Measurements from ENCODE around the gene ING3.

The ING3 gene

DNA sequence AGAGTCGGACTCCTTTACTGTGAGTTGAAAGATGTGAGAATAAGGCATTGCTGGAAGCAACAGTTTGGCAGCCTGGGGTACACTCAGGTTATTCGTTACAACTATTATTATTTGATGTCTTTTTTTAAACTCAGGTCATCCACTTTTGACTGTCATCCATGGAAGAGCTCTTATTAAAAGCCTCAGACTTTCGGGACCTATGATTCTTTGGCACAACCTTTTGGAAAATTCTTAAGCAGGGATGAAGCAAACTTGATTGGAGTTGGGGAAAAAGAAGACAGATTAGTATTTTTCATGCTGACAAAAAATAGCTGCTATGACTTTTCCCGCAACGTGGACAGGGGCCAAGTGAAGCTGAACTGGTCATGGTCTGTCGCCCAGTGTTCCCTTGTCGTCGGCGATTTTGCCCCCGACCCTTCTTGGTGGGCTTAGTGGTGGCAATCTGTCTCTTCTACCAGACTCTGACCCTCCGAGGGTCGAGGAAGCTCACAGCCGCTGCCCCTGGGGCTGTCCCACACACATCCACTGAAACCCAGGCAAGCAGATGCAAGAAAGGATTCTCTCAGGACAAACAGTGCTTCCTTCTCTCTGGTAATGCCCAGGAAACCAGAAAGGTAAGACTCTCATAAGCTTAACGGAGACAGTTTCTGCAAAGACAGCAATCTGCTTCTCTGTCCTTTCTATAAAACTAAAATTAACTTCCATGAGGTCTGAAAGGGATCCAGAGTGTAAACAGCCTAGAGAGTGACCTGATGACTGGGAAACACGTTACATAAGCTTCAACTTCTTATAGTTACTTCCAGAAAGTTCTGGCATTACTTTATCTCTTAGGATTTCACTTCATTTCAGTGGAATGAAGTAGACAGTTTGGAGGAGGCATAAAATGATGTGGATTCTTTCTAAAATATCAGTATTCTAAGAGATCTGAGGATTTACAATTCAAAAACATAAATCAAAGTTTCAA, 39.0 kb downstream of the ING3 start:
- CTCF ChIA-PET, result interaction anchor here (0.7 to 8.3 kb wide), 8 partner anchors 11 to 347 kb away, joined by 3 to 152 read pairs (median 8); no protein-coding TSS in a partner anchor
- no peaks in the 10 kb centered on the region for H3K36me3 ChIP-seq (ENCODE audit: control insufficient read depth in 2 of 2, insufficient read depth in 1 of 2, low read length in 2 of 2)
- POLR2A ChIA-PET, result interaction anchor here (1.0 kb wide), 1 partner anchor 39 kb away, joined by 3 read pairs; the partner anchor contains the start of gene ING3
- peak; percentile 66 for TF ChIP-seq SCRT2 (tag by site-specific recombination; IDR thresholded peaks at IDR 0.05)
- TF ChIP-seq ZNF426 (tag by site-specific recombination; IDR thresholded peaks at IDR 0.05), result no peak
- H3K9me3 ChIP-seq (ENCODE audit: control insufficient read depth, insufficient read depth, low read depth, low read length), result no peaks in the 10 kb centered on the region
- H3K4me1 ChIP-seq (ENCODE audit: control insufficient read depth, insufficient read depth, low read length), result peaks cover 3% of the 10 kb centered on the region; the same call in 1 of the 2 replicates
- no peak overlapping the region for H3K27ac ChIP-seq (ENCODE audit: extremely low read depth, low read depth, low read length)
- no peak overlapping the region for H3K4me3 ChIP-seq (ENCODE audit: low read depth, low read length)

DNA sequence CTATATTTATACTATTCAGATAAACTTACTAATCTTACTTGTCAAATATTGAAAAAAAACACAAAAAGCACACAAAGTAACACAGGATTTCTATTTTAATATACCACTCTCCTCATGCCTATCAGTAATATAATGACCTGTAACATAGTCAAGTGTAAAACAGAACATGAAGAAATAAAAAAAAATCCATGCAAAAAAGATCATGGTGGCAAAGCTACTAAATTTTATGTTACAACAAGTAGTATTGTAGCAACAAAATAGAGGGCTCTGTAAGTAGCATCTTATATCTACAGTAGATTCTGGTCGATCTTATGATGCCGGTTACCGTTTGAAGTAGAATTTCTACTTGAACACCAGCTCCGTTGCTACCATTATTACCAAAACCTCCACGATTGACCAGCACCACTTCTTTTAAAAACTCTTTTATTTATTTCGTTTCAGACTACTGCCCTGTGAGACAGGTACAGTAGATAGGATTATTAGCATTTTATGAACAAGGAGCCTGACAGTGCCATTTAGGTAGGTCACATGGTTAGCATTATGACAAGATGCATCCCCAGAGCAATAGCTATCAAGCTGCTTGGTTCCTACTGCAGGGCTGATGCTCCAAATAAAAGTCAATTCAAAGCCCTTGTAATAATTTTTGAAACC, 40.0 kb downstream of the ING3 start:
- Histone ChIP-seq H3K4me3 (ENCODE audit: low read depth, low read length) (no peak overlapping the region), H3K9me3 (ENCODE audit: control insufficient read depth, insufficient read depth, low read depth, low read length) (no peaks in the 10 kb centered on the region)
- CTCF ChIA-PET, result interaction anchor here (0.5 to 8.3 kb wide), 6 partner anchors 10 to 950 kb away, joined by 3 to 152 read pairs (median 6); no protein-coding TSS in a partner anchor

DNA sequence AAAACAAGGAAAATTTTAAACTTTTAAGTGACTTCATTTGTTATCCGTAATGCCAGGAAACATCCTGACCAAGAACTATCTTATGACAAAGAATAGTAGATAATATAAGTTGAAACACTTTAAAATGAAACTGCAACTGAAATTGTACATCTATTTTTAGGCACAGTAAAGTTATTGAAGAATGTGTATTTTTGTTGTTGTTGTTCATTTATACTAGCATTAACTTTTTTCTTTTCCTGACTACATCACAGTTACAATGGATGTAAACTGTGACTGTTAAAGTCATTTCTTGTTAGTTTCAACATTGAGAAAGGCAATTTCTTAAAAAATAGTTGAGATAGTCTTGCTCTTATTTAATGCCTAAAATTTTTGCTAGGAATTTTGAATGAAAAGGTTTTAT, 40.6 kb downstream of the ING3 start:
- H3K4me1 ChIP-seq (ENCODE audit: control insufficient read depth, insufficient read depth, low read length), result no peaks in the 10 kb centered on the region
- POLR2A ChIA-PET, result no interaction called here
- TF ChIP-seq ZNF311 (tag by site-specific recombination; IDR thresholded peaks at IDR 0.05; ENCODE audit: borderline replicate concordance) (no peak), ZNF473 (tag by site-specific recombination; IDR thresholded peaks at IDR 0.05) (no peak), ZNF221 (tag by site-specific recombination; IDR thresholded peaks at IDR 0.05; ENCODE audit: borderline replicate concordance) (no peak), ZNF248 (tag by site-specific recombination; IDR thresholded peaks at IDR 0.05) (no peak), ZBTB1 (tag by site-specific recombination; IDR thresholded peaks at IDR 0.05) (no peak), ZNF664 (tag by site-specific recombination; IDR thresholded peaks at IDR 0.05) (no peak), ZNF366 (tag by site-specific recombination; conservative IDR thresholded peaks at IDR 0.05) (no peak), HOXA7 (CRISPR knock-in tag; IDR thresholded peaks at IDR 0.05; ENCODE audit: borderline replicate concordance) (no peak), ZNF530 (tag by site-specific recombination; IDR thresholded peaks at IDR 0.05; ENCODE audit: low read depth) (no peak), ZNF324 (tag by site-specific recombination; IDR thresholded peaks at IDR 0.05) (no peak), ZSCAN16 (tag by site-specific recombination; IDR thresholded peaks at IDR 0.05) (no peak)
- TF ChIP-seq, protein P1, sequence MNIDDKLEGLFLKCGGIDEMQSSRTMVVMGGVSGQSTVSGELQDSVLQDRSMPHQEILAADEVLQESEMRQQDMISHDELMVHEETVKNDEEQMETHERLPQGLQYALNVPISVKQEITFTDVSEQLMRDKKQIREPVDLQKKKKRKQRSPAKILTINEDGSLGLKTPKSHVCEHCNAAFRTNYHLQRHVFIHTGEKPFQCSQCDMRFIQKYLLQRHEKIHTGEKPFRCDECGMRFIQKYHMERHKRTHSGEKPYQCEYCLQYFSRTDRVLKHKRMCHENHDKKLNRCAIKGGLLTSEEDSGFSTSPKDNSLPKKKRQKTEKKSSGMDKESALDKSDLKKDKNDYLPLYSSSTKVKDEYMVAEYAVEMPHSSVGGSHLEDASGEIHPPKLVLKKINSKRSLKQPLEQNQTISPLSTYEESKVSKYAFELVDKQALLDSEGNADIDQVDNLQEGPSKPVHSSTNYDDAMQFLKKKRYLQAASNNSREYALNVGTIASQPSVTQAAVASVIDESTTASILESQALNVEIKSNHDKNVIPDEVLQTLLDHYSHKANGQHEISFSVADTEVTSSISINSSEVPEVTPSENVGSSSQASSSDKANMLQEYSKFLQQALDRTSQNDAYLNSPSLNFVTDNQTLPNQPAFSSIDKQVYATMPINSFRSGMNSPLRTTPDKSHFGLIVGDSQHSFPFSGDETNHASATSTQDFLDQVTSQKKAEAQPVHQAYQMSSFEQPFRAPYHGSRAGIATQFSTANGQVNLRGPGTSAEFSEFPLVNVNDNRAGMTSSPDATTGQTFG (tag by site-specific recombination; IDR thresholded peaks at IDR 0.05; ENCODE audit: borderline replicate concordance), result no peak

More for the DNA sequence above, 40.0 kb downstream of the ING3 start:
- POLR2A ChIA-PET, result no interaction called here
- no peaks in the 10 kb centered on the region for H3K4me1 ChIP-seq (ENCODE audit: control insufficient read depth, insufficient read depth, low read length)
- H3K27ac ChIP-seq (ENCODE audit: extremely low read depth, low read depth, low read length), result no peak overlapping the region
- no peaks in the 10 kb centered on the region for H3K36me3 ChIP-seq (ENCODE audit: control insufficient read depth in 2 of 2, insufficient read depth in 1 of 2, low read length in 2 of 2)
- no peak for TF ChIP-seq ZNF324 (tag by site-specific recombination; IDR thresholded peaks at IDR 0.05)
- TF ChIP-seq ZNF175 (tag by site-specific recombination; IDR thresholded peaks at IDR 0.05), result no peak
- TF ChIP-seq, protein P2, sequence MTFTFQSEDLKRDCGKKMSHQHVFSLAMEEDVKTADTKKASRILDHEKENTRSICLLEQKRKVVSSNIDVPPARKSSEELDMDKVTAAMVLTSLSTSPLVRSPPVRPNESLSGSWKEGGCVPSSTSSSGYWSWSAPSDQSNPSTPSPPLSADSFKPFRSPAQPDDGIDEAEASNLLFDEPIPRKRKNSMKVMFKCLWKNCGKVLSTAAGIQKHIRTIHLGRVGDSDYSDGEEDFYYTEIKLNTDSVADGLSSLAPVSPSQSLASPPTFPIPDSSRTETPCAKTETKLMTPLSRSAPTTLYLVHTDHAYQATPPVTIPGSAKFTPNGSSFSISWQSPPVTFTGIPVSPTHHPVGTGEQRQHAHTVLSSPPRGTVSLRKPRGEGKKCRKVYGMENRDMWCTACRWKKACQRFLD (tag by site-specific recombination; IDR thresholded peaks at IDR 0.05), result no peak
- TF ChIP-seq HOXA7 (CRISPR knock-in tag; IDR thresholded peaks at IDR 0.05; ENCODE audit: borderline replicate concordance), result no peak
- no peak for TF ChIP-seq ZNF223 (tag by site-specific recombination; IDR thresholded peaks at IDR 0.05)
- no peak for TF ChIP-seq BCL11A (tag by site-specific recombination; IDR thresholded peaks at IDR 0.05; ENCODE audit: low read depth)
- no peak for TF ChIP-seq MZF1 (tag by site-specific recombination; IDR thresholded peaks at IDR 0.05; ENCODE audit: borderline replicate concordance)
- TF ChIP-seq ZNF48 (tag by site-specific recombination; IDR thresholded peaks at IDR 0.05), result no peak
- TF ChIP-seq, protein P3, sequence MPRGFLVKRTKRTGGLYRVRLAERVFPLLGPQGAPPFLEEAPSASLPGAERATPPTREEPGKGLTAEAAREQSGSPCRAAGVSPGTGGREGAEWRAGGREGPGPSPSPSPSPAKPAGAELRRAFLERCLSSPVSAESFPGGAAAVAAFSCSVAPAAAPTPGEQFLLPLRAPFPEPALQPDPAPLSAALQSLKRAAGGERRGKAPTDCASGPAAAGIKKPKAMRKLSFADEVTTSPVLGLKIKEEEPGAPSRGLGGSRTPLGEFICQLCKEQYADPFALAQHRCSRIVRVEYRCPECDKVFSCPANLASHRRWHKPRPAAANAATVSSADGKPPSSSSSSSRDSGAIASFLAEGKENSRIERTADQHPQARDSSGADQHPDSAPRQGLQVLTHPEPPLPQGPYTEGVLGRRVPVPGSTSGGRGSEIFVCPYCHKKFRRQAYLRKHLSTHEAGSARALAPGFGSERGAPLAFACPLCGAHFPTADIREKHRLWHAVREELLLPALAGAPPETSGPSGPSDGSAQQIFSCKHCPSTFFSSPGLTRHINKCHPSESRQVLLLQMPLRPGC (tag by site-specific recombination; IDR thresholded peaks at IDR 0.05), result no peak
- no peak for TF ChIP-seq OSR2 (tag by site-specific recombination; IDR thresholded peaks at IDR 0.05)
- no peak for TF ChIP-seq ZNF354C (tag by site-specific recombination; IDR thresholded peaks at IDR 0.05; ENCODE audit: borderline replicate concordance, low read depth)
- TF ChIP-seq, protein P4, sequence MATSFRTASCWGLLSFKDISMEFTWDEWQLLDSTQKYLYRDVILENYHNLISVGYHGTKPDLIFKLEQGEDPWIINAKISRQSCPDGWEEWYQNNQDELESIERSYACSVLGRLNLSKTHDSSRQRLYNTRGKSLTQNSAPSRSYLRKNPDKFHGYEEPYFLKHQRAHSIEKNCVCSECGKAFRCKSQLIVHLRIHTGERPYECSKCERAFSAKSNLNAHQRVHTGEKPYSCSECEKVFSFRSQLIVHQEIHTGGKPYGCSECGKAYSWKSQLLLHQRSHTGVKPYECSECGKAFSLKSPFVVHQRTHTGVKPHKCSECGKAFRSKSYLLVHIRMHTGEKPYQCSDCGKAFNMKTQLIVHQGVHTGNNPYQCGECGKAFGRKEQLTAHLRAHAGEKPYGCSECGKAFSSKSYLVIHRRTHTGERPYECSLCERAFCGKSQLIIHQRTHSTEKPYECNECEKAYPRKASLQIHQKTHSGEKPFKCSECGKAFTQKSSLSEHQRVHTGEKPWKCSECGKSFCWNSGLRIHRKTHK (tag by site-specific recombination; IDR thresholded peaks at IDR 0.05), result no peak
- TF ChIP-seq SCRT1 (tag by site-specific recombination; IDR thresholded peaks at IDR 0.05; ENCODE audit: borderline replicate concordance), result no peak
- no peak for TF ChIP-seq ZNF140 (tag by site-specific recombination; IDR thresholded peaks at IDR 0.05)

More for the DNA sequence above, 40.6 kb downstream of the ING3 start:
- Histone ChIP-seq H3K9me3 (ENCODE audit: control insufficient read depth, insufficient read depth, low read depth, low read length) (no peaks in the 10 kb centered on the region), H3K4me3 (ENCODE audit: low read depth, low read length) (no peak overlapping the region), H3K27ac (ENCODE audit: extremely low read depth, low read depth, low read length) (no peak overlapping the region), H3K36me3 (ENCODE audit: control insufficient read depth in 2 of 2, insufficient read depth in 1 of 2, low read length in 2 of 2) (no peaks in the 10 kb centered on the region)
- CTCF ChIA-PET, result interaction anchor here (0.6 to 8.3 kb wide), 5 partner anchors 9 to 950 kb away, joined by 3 to 152 read pairs (median 8); no protein-coding TSS in a partner anchor
